ENCODE data around the gene LPCAT1. TPM values are rescaled to one million over a fixed set of nuclear protein-coding genes. Genes with fewer than 3 reads are reported as not detected.

LPCAT1 gene
- total and polyA plus RNA-seq, 2 donors (not counting 3 experiments of a cell fraction or from before 2014, with no cell fraction given) = 28.9 to 57.2 TPM

DNA sequence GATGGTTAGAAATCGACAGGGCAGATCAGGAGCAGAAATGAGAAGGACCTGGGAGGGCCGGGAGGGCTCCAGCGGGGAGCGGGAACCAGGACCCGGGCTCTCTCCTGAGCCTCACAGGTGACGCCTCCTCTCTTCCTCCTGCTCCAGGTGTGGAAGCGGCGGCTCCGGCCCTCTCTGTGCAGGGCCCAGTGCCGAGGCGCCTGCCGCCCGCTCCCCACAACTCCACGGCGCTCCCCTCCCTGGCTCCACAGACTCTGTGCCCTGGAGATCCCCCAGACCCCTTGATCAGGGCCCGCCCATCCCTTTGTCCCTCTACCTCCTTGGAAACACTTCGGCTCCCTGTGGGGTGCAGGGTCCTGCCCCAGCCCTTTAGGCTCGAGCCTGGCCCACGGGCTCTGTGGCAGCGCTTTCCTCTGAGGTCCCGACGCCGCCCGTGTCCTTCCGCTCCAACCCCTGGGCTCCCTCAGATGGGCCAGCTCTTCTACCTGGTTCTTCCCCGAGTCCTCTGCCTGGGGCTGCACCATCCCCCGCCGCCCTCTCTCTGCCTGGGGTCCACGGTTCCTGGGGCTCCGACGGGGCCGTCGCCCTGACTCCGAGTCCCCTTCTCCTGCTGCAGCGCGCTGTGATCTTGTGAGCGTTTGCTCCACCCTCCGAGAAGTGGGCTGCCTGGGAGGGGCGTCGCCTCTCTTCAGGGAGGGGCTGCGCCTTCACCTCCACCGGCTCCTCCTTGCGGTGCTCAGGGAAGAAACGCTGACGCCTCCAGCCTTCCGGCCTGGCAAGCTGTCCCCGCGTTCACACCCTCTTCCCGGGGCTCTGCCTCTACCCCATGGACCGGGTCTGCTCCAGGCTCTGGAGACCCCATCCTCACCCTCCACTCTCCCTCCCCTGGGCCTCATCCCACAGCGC, 56.2 kb downstream of the LPCAT1 start:
- no peaks in the 10 kb centered on the region for H3K9me3 ChIP-seq (replicated peaks; ENCODE audit: control insufficient read depth, insufficient read depth, low read length)
- intact Hi-C loops (cut with micrococcal nuclease) (no loop called here), dilution Hi-C loops (cut with MboI; ENCODE audit: extremely low pct_ligation_motif_present, low sequenced_read_pairs) (no loop called here)
- CTCF ChIA-PET = interaction anchor here (0.5 to 1.4 kb wide), 5 partner anchors 10 to 259 kb away, joined by 3 to 5 read pairs (median 4); no protein-coding TSS in a partner anchor
- H3K4me2 ChIP-seq (ENCODE audit: insufficient read depth, low read length) = no peak overlapping the region
- no peak for FAIRE-seq
- no peak overlapping the region for H3K27ac ChIP-seq (ENCODE audit: insufficient read depth, low read depth, low read length)
- no TSS peak for BruUV-seq (replicated peaks)
- no peaks in the 10 kb centered on the region for H3K4me1 ChIP-seq (ENCODE audit: control insufficient read depth, extremely low read depth, insufficient read depth, low read length)
- H3K4me3 ChIP-seq (replicated peaks in 1 of 3; ENCODE audit: insufficient read depth in 1 of 3, low read depth in 1 of 3, low read length in 3 of 3) = no peak overlapping the region
- no peaks in the 10 kb centered on the region for H3K27me3 ChIP-seq (ENCODE audit: control insufficient read depth in 2 of 2, insufficient read depth in 2 of 2, low read length in 2 of 2)
- no peak for DNase-seq (ENCODE audit: low read depth, low spot score)
- no peak overlapping the region for H3K9ac ChIP-seq (replicated peaks; ENCODE audit: extremely low read depth, insufficient read depth, low read length)
- POLR2A ChIA-PET = no interaction called here
- H3K36me3 ChIP-seq (ENCODE audit: control insufficient read depth in 2 of 2, extremely low read depth in 1 of 2, insufficient read depth in 2 of 2, low read length in 2 of 2) = peaks cover 2 to 12% of the 10 kb centered on the region in 2 experiments
- TF ChIP-seq POLR2A (IDR thresholded peaks at IDR 0.05; ENCODE audit: low read depth, low read length) = no peak
- no peak for TF ChIP-seq EZH2 (IDR thresholded peaks at IDR 0.05; ENCODE audit: borderline replicate concordance, low read depth, low read length, severe bottlenecking)
- TF ChIP-seq, protein P1, sequence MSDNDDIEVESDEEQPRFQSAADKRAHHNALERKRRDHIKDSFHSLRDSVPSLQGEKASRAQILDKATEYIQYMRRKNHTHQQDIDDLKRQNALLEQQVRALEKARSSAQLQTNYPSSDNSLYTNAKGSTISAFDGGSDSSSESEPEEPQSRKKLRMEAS (IDR thresholded peaks at IDR 0.05; ENCODE audit: insufficient read depth, insufficient read length) = no peak
- no peak for TF ChIP-seq GATA2 (IDR thresholded peaks at IDR 0.05; ENCODE audit: insufficient read depth, insufficient read length, low read depth, low read length)
- TF ChIP-seq, protein P2, sequence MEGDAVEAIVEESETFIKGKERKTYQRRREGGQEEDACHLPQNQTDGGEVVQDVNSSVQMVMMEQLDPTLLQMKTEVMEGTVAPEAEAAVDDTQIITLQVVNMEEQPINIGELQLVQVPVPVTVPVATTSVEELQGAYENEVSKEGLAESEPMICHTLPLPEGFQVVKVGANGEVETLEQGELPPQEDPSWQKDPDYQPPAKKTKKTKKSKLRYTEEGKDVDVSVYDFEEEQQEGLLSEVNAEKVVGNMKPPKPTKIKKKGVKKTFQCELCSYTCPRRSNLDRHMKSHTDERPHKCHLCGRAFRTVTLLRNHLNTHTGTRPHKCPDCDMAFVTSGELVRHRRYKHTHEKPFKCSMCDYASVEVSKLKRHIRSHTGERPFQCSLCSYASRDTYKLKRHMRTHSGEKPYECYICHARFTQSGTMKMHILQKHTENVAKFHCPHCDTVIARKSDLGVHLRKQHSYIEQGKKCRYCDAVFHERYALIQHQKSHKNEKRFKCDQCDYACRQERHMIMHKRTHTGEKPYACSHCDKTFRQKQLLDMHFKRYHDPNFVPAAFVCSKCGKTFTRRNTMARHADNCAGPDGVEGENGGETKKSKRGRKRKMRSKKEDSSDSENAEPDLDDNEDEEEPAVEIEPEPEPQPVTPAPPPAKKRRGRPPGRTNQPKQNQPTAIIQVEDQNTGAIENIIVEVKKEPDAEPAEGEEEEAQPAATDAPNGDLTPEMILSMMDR (IDR thresholded peaks at IDR 0.05; ENCODE audit: extremely low read depth in 1 of 2, insufficient read depth in 1 of 2, low read depth in 1 of 2, low read length in 2 of 2) = no peak
- no peak for TF ChIP-seq JUN (IDR thresholded peaks at IDR 0.05; ENCODE audit: borderline replicate concordance, insufficient read depth, insufficient read length, low read depth)
- TF ChIP-seq POLR2AphosphoS5 (IDR thresholded peaks at IDR 0.05; ENCODE audit: insufficient read depth, low read depth, low read length) = no peak
- no peak for TF ChIP-seq MYC (IDR thresholded peaks at IDR 0.05; ENCODE audit: low read depth, low read length)
- no peak for TF ChIP-seq FOS (IDR thresholded peaks at IDR 0.05; ENCODE audit: borderline replicate concordance, insufficient read depth, low read length)
- H2AFZ ChIP-seq (ENCODE audit: low read depth, low read length) = no peak overlapping the region
- H3K79me2 ChIP-seq (ENCODE audit: control insufficient read depth, insufficient read depth, low read length) = no peaks in the 10 kb centered on the region
- no peaks in the 10 kb centered on the region for H3K9me1 ChIP-seq (replicated peaks; ENCODE audit: control insufficient read depth, extremely low read depth, insufficient read depth, low read length)
- no peaks in the 10 kb centered on the region for H4K20me1 ChIP-seq (replicated peaks; ENCODE audit: control insufficient read depth, extremely low read depth, insufficient read depth, low read length)
